Measurements from ENCODE around the gene RAB44. TPM values are rescaled to one million over a fixed set of nuclear protein-coding genes. Genes with fewer than 3 reads are reported as not detected.

RAB44 gene
- polyA plus RNA-seq, 1 of the 3 experiments (the other 2 are of a cell fraction) = 0.12 TPM

- H3K27ac ChIP-seq (ENCODE audit: low read depth in 2 of 2, low read length in 1 of 2) = no peak overlapping the region
- no peak for DNase-seq
- 79% methylated on average over 4 of the region's 6 CpGs for WGBS (ENCODE audit: low lambda C conversion rate)
- H3K9me2 ChIP-seq = no peaks in the 10 kb centered on the region
- 0 out of 2 replicates have a peak, but pooled peaks cover 5% of the 10 kb centered on the region for H3K79me2 ChIP-seq (ENCODE audit: insufficient read depth)
- H3K4me1 ChIP-seq (ENCODE audit: control insufficient read depth in 1 of 2, insufficient read depth in 2 of 2, low read depth in 1 of 2, low read length in 1 of 2) = peaks cover 24 to 26% of the 10 kb centered on the region in 2 experiments
- no peaks in the 10 kb centered on the region for H3K27me3 ChIP-seq (ENCODE audit: insufficient read depth)
- no peaks in the 10 kb centered on the region for H3K36me3 ChIP-seq (replicated peaks in 1 of 2; ENCODE audit: control insufficient read depth in 1 of 2, insufficient read depth in 2 of 2, low read length in 1 of 2)
- TF ChIP-seq IRF3 (IDR thresholded peaks at IDR 0.05; ENCODE audit: low read depth, low read length) (no peak), RXRA (IDR thresholded peaks at IDR 0.05; ENCODE audit: borderline replicate concordance, low read depth) (no peak), RFX5 (IDR thresholded peaks at IDR 0.05; ENCODE audit: low read length) (no peak), RCOR1 (IDR thresholded peaks at IDR 0.05; ENCODE audit: low read length) (no peak), PBX3 (IDR thresholded peaks at IDR 0.05) (no peak), REST (IDR thresholded peaks at IDR 0.05; ENCODE audit: low read depth, low read length) (no peak), EP300 (IDR thresholded peaks at IDR 0.05; ENCODE audit: borderline replicate concordance in 1 of 2, low read depth in 1 of 2, low read length in 1 of 2) (no peak), ZBTB33 (IDR thresholded peaks at IDR 0.05; ENCODE audit: borderline replicate concordance, low read depth) (no peak), TAF1 (IDR thresholded peaks at IDR 0.05; ENCODE audit: borderline replicate concordance, low read depth, low read length) (no peak), SMC3 (IDR thresholded peaks at IDR 0.05; ENCODE audit: low read depth, low read length) (no peak), TEAD4 (IDR thresholded peaks at IDR 0.05; ENCODE audit: borderline replicate concordance, insufficient read depth) (no peak), FOXM1 (IDR thresholded peaks at IDR 0.05; ENCODE audit: low read depth) (no peak), EZH2phosphoT487 (IDR thresholded peaks at IDR 0.05; ENCODE audit: borderline replicate concordance, low read depth) (no peak), SIN3A (IDR thresholded peaks at IDR 0.05; ENCODE audit: borderline replicate concordance, low read depth, low read length) (no peak), USF2 (IDR thresholded peaks at IDR 0.05; ENCODE audit: borderline replicate concordance, low read depth, low read length) (no peak), TCF12 (IDR thresholded peaks at IDR 0.05) (no peak)
- ChIA-PET POLR2A (no interaction called here), CTCF (interaction anchor here (1.0 to 3.1 kb wide), 4 partner anchors 9 to 87 kb away, joined by 3 to 12 read pairs (median 5); no protein-coding TSS in a partner anchor)
- H3K9me3 ChIP-seq = no peaks in the 10 kb centered on the region
- no peak overlapping the region for H2AFZ ChIP-seq (ENCODE audit: low read depth)
- no peak overlapping the region for H3K4me3 ChIP-seq (ENCODE audit: low read depth in 2 of 2, low read length in 1 of 2)
- peaks cover 7% of the 10 kb centered on the region for H3F3A ChIP-seq (replicated peaks; ENCODE audit: insufficient read depth)
- no peaks in the 10 kb centered on the region for H4K20me1 ChIP-seq (ENCODE audit: insufficient read depth)
- H3K9ac ChIP-seq = no peak overlapping the region
- H3K4me2 ChIP-seq = no peak overlapping the region
Measured at GRCh38 chr6:36671687-36672375, 25.8 kb upstream of the RAB44 start.

All from SK-N-SH (cell line).